Activated CD4-positive, alpha-beta T cell treated with anti-CD3 and anti-CD28 coated beads for 36 hours (primary cell): ENCODE results near the gene HTR4. TPM values are rescaled to one million over a fixed set of nuclear protein-coding genes. Genes with fewer than 3 reads are reported as not detected.

ENCODE experiments used
- ATAC-seq: fragments of 200-7000 bp; cut with Tn5 transposase; one replicate; pipeline ENCODE4 v1.10.0; 2021; ENCODE audit warnings: mild to moderate bottlenecking, moderate library complexity
- CTCF ChIA-PET: fragments of 350-600 bp; sonication (Branson Sonifier 250); formaldehyde crosslinking; loops from one replicate; lab custom pipeline; 2021; ENCODE audit warnings: antibody characterized with exemption; lab: Charles Lee
- POLR2A ChIA-PET: fragments of 350-600 bp; sonication (Branson Sonifier 250); formaldehyde crosslinking; loops from one replicate; lab custom pipeline; 2021; ENCODE audit warnings: antibody characterized with exemption, inconsistent platforms; lab: Charles Lee
- DNase-seq: peaks from one replicate; pipeline ENCODE4 v3.0.0-alpha.2; 2020
- H3K27ac Mint-ChIP-seq: one replicate; pipeline ENCODE4 v1.8.0; 2021; ENCODE audit warnings: mixed read lengths
- H3K27me3 Mint-ChIP-seq: one replicate; pipeline ENCODE4 v1.8.0; 2021; ENCODE audit warnings: mixed read lengths
- H3K36me3 Mint-ChIP-seq: one replicate; pipeline ENCODE4 v1.8.0; 2021; ENCODE audit warnings: low read depth, mixed read lengths
- H3K4me1 Mint-ChIP-seq: one replicate; pipeline ENCODE4 v1.8.0; 2021; ENCODE audit warnings: mixed read lengths
- H3K4me3 Mint-ChIP-seq: one replicate; pipeline ENCODE4 v1.8.0; 2021; ENCODE audit warnings: mild to moderate bottlenecking, moderate library complexity, mixed read lengths
- H3K9me3 Mint-ChIP-seq: one replicate; pipeline ENCODE4 v1.8.0; 2021; ENCODE audit warnings: low read depth, mixed read lengths
- intact Hi-C, 2 experiments: fragments of 100-400 bp; cut with DNase I in 1 of 2; cut with micrococcal nuclease in 1 of 2; formaldehyde crosslinking; loops; one replicate each; pipeline versions ENCODE4 v1.14.2 to v1.15.1; 2022 to 2024; cut with DNase I, micrococcal nuclease
- total RNA-seq, 2 experiments: library from RNA; stranded (reverse); gene quantifications; one replicate each; pipeline ENCODE4 v1.2.3, GENCODE V29; 2021

HTR4 gene
- total RNA-seq, 2 experiments from 2014 or later: not detected

GRCh38 chr5:148524721-148525120 is 129.6 kb downstream of the HTR4 start:
- intact Hi-C loops: no loop called here
- Mint-ChIP-seq H3K27ac (no peak overlapping the region), H3K4me3 (no peak overlapping the region), H3K4me1 (no peaks in the 10 kb centered on the region), H3K36me3 (no peaks in the 10 kb centered on the region), H3K9me3 (peaks cover 8% of the 10 kb centered on the region), H3K27me3 (peaks cover 24% of the 10 kb centered on the region)
- POLR2A ChIA-PET: no interaction called here
- DNase-seq (no peak), ATAC-seq (no peak)
- CTCF ChIA-PET: no interaction called here

GRCh38 chr5:148523139-148523538 is 131.2 kb downstream of the HTR4 start:
- DNase-seq: no peak
- no peaks in the 10 kb centered on the region for H3K9me3 Mint-ChIP-seq
- H3K27me3 Mint-ChIP-seq: peaks cover 19% of the 10 kb centered on the region
- no peak overlapping the region for H3K4me3 Mint-ChIP-seq
- CTCF ChIA-PET: no interaction called here
- POLR2A ChIA-PET: no interaction called here
- H3K4me1 Mint-ChIP-seq: no peaks in the 10 kb centered on the region
- no peak for ATAC-seq
- intact Hi-C loops: no loop called here
- no peak overlapping the region for H3K27ac Mint-ChIP-seq
- H3K36me3 Mint-ChIP-seq: no peaks in the 10 kb centered on the region

- Mint-ChIP-seq H3K36me3 (no peaks in the 10 kb centered on the region), H3K4me1 (no peaks in the 10 kb centered on the region), H3K9me3 (no peaks in the 10 kb centered on the region), H3K27me3 (peaks cover 5% of the 10 kb centered on the region), H3K4me3 (no peak overlapping the region), H3K27ac (no peak overlapping the region)
- DNase-seq (no peak), ATAC-seq (no peak)
- POLR2A ChIA-PET: no interaction called here
- intact Hi-C loops: no loop called here
- CTCF ChIA-PET: no interaction called here
Observed at GRCh38 chr5:148515460-148515859, 138.9 kb downstream of the HTR4 start.

GRCh38 chr5:148514344-148514743 is 140.0 kb downstream of the HTR4 start:
- Mint-ChIP-seq H3K27ac (no peak overlapping the region), H3K36me3 (no peaks in the 10 kb centered on the region), H3K9me3 (no peaks in the 10 kb centered on the region), H3K4me1 (no peaks in the 10 kb centered on the region), H3K4me3 (no peak overlapping the region), H3K27me3 (peaks cover 5% of the 10 kb centered on the region)
- no peak for DNase-seq
- intact Hi-C loops: no loop called here
- POLR2A ChIA-PET: no interaction called here
- CTCF ChIA-PET: no interaction called here
- ATAC-seq: no peak

- Mint-ChIP-seq H3K4me3 (no peak overlapping the region), H3K27ac (no peak overlapping the region), H3K36me3 (no peaks in the 10 kb centered on the region), H3K4me1 (no peaks in the 10 kb centered on the region), H3K9me3 (no peaks in the 10 kb centered on the region), H3K27me3 (peaks cover 2% of the 10 kb centered on the region)
- intact Hi-C loops: no loop called here
- no peak for DNase-seq
- POLR2A ChIA-PET: no interaction called here
- CTCF ChIA-PET: no interaction called here
- no peak for ATAC-seq
Observed at GRCh38 chr5:148512498-148512897, 141.8 kb downstream of the HTR4 start.

GRCh38 chr5:148511810-148512347 is 142.4 kb downstream of the HTR4 start:
- no peaks in the 10 kb centered on the region for H3K27me3 Mint-ChIP-seq
- POLR2A ChIA-PET: no interaction called here
- no peaks in the 10 kb centered on the region for H3K36me3 Mint-ChIP-seq
- no peak overlapping the region for H3K4me3 Mint-ChIP-seq
- ATAC-seq (no peak), DNase-seq (no peak)
- CTCF ChIA-PET: no interaction called here
- no peak overlapping the region for H3K27ac Mint-ChIP-seq
- intact Hi-C loops: no loop called here
- H3K9me3 Mint-ChIP-seq: no peaks in the 10 kb centered on the region
- no peaks in the 10 kb centered on the region for H3K4me1 Mint-ChIP-seq

- ChIA-PET CTCF (no interaction called here), POLR2A (no interaction called here)
- H3K4me3 Mint-ChIP-seq: no peak overlapping the region
- intact Hi-C loops: no loop called here
- H3K27ac Mint-ChIP-seq: no peak overlapping the region
- H3K36me3 Mint-ChIP-seq: no peaks in the 10 kb centered on the region
- ATAC-seq (no peak), DNase-seq (no peak)
- H3K9me3 Mint-ChIP-seq: peaks cover 2% of the 10 kb centered on the region
- H3K27me3 Mint-ChIP-seq: peaks cover 2% of the 10 kb centered on the region
- no peaks in the 10 kb centered on the region for H3K4me1 Mint-ChIP-seq
Observed at GRCh38 chr5:148509893-148510292, 144.4 kb downstream of the HTR4 start.

- POLR2A ChIA-PET: no interaction called here
- Mint-ChIP-seq H3K4me1 (no peaks in the 10 kb centered on the region), H3K36me3 (no peaks in the 10 kb centered on the region), H3K27ac (no peak overlapping the region), H3K9me3 (peaks cover 2% of the 10 kb centered on the region), H3K4me3 (no peak overlapping the region), H3K27me3 (peaks cover 8% of the 10 kb centered on the region)
- ATAC-seq (no peak), DNase-seq (no peak)
- intact Hi-C loops: no loop called here
- CTCF ChIA-PET: no interaction called here
Observed at GRCh38 chr5:148507648-148508047, 146.7 kb downstream of the HTR4 start.

- H3K4me3 Mint-ChIP-seq: no peak overlapping the region
- intact Hi-C loops: no loop called here
- ChIA-PET POLR2A (no interaction called here), CTCF (interaction anchor here (1.1 kb wide), 1 partner anchor 45 kb away, joined by 4 read pairs; no protein-coding TSS in a partner anchor)
- H3K36me3 Mint-ChIP-seq: no peaks in the 10 kb centered on the region
- ATAC-seq (no peak), DNase-seq (no peak)
- no peaks in the 10 kb centered on the region for H3K4me1 Mint-ChIP-seq
- no peaks in the 10 kb centered on the region for H3K9me3 Mint-ChIP-seq
- H3K27ac Mint-ChIP-seq: no peak overlapping the region
- peaks cover 17% of the 10 kb centered on the region for H3K27me3 Mint-ChIP-seq
Observed at GRCh38 chr5:148499452-148499851, 154.9 kb downstream of the HTR4 start.

GRCh38 chr5:148497757-148498156 is 156.6 kb downstream of the HTR4 start:
- H3K27me3 Mint-ChIP-seq: peaks cover 14% of the 10 kb centered on the region
- ChIA-PET POLR2A (no interaction called here), CTCF (interaction anchor here (1.0 to 1.4 kb wide), 2 partner anchors 14 to 457 kb away, joined by 3 read pairs; no protein-coding TSS in a partner anchor)
- ATAC-seq: no peak
- no peak for DNase-seq
- no peaks in the 10 kb centered on the region for H3K36me3 Mint-ChIP-seq
- no peak overlapping the region for H3K27ac Mint-ChIP-seq
- intact Hi-C loops: no loop called here
- H3K4me1 Mint-ChIP-seq: no peaks in the 10 kb centered on the region
- H3K4me3 Mint-ChIP-seq: no peak overlapping the region
- H3K9me3 Mint-ChIP-seq: no peaks in the 10 kb centered on the region

GRCh38 chr5:148492351-148492750 is 162.0 kb downstream of the HTR4 start:
- POLR2A ChIA-PET: no interaction called here
- CTCF ChIA-PET: interaction anchor here (1.0 to 1.2 kb wide), 3 partner anchors 9 to 249 kb away, joined by 3 to 4 read pairs (median 3); no protein-coding TSS in a partner anchor
- H3K27me3 Mint-ChIP-seq: peaks cover 13% of the 10 kb centered on the region
- intact Hi-C loops: no loop called here
- H3K4me3 Mint-ChIP-seq: no peak overlapping the region
- H3K9me3 Mint-ChIP-seq: no peaks in the 10 kb centered on the region
- no peaks in the 10 kb centered on the region for H3K4me1 Mint-ChIP-seq
- DNase-seq (no peak), ATAC-seq (no peak)
- no peak overlapping the region for H3K27ac Mint-ChIP-seq
- no peaks in the 10 kb centered on the region for H3K36me3 Mint-ChIP-seq

- ATAC-seq: no peak
- H3K36me3 Mint-ChIP-seq: no peaks in the 10 kb centered on the region
- ChIA-PET CTCF (interaction anchor here (1.0 to 2.3 kb wide), 5 partner anchors 8 to 250 kb away, joined by 3 to 10 read pairs (median 3); no protein-coding TSS in a partner anchor), POLR2A (no interaction called here)
- peaks cover 16% of the 10 kb centered on the region for H3K27me3 Mint-ChIP-seq
- H3K9me3 Mint-ChIP-seq: no peaks in the 10 kb centered on the region
- intact Hi-C loops: no loop called here
- no peaks in the 10 kb centered on the region for H3K4me1 Mint-ChIP-seq
- no peak overlapping the region for H3K4me3 Mint-ChIP-seq
- H3K27ac Mint-ChIP-seq: no peak overlapping the region
- no peak for DNase-seq
Observed at GRCh38 chr5:148491793-148492184, 162.5 kb downstream of the HTR4 start.
